ENCODE measurements around the gene DPCD. TPM values are rescaled to one million over a fixed set of nuclear protein-coding genes. Genes with fewer than 3 reads are reported as not detected.

Gene DPCD
- total RNA-seq, 4 donors from 2014 or later = 8.2 to 15.7 (median 13.5) TPM; not detected in 1

DNA sequence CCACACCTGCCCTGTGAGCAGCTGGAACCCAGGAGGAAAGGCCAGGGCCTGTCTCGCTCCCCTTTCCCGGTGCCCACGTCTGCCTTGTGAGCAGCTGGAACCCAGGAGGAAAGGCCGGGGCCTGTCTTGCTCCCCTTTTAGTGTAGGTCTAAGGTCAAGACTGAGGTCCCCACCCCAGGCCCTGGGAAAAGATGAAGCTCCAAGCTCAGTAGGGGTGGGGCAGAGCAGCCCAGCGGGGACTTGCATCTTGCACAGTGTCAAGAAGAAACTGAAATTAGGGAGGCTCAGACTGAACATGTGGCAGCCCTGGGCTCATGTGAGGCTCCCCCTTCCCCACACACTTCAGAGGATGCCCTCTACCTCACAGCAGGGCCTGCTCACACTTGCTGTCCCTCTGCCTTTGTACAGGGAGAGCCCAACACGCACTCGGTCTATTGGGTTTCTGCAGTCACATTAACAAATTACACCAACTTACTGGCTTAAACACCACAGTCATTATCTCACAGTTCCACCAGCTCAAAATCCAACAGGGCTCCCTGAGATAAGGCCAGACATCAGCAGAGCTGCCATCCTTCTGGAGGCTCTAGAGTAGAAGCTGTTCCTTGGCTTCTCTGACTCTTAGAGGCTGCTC, 12.4 kb upstream of the DPCD start:
- in situ Hi-C loops (cut with MboI; ENCODE audit: low pct_ligation_motif_present in 1 of 4, low pct_unique_long_range_greater_than_20kb in 1 of 4, low sequenced_read_pairs in 3 of 4) = no loop called here
- Histone ChIP-seq H3K4me3 (no peak overlapping the region), H3K36me3 (peaks cover 0 to 3% (median 0%) of the 10 kb centered on the region in 4 donors), H3K27me3 (no peaks in the 10 kb centered on the region), H3K4me1 (peaks cover 1 to 4% (median 2%) of the 10 kb centered on the region in 4 donors), H3K27ac (no peak overlapping the region), H3K9me3 (no peaks in the 10 kb centered on the region)
- no peak for DNase-seq
- intact Hi-C loops (cut with DNase I; ENCODE audit: low total_unique reads) = no loop called here
- 85 to 100% methylated on average over 2 to 7 of the region's 7 CpGs for WGBS, 2 donors (ENCODE audit: low coverage in 1 of 2)
- no peak for TF ChIP-seq EP300 (IDR thresholded peaks at IDR 0.05; ENCODE audit: low read depth)
- TF ChIP-seq POLR2A (IDR thresholded peaks at IDR 0.05) = no peak
- no peak for TF ChIP-seq POLR2AphosphoS5 (IDR thresholded peaks at IDR 0.05)
- no peak for TF ChIP-seq CTCF (IDR thresholded peaks at IDR 0.05)

- H3K9me3 ChIP-seq = no peaks in the 10 kb centered on the region
- DNase-seq = no peak
- no peaks in the 10 kb centered on the region for H3K4me1 ChIP-seq
- no peaks in the 10 kb centered on the region for H3K27me3 ChIP-seq
- intact Hi-C loops (cut with DNase I; ENCODE audit: low total_unique reads) = no loop called here
- H3K27ac ChIP-seq = no peak overlapping the region
- TF ChIP-seq POLR2AphosphoS5 (IDR thresholded peaks at IDR 0.05) (no peak), POLR2A (IDR thresholded peaks at IDR 0.05) (no peak), CTCF (IDR thresholded peaks at IDR 0.05) (no peak), EP300 (IDR thresholded peaks at IDR 0.05; ENCODE audit: low read depth) (no peak)
- in situ Hi-C loops (cut with MboI; ENCODE audit: low pct_ligation_motif_present in 1 of 4, low pct_unique_long_range_greater_than_20kb in 1 of 4, low sequenced_read_pairs in 3 of 4) = no loop called here
- no peak overlapping the region for H3K4me3 ChIP-seq
- peaks cover 0 to 3% (median 0%) of the 10 kb centered on the region in 4 donors for H3K36me3 ChIP-seq
- WGBS, 2 donors (ENCODE audit: low coverage in 1 of 2) = 84 to 95% methylated on average over 2 to 7 of the region's 7 CpGs
Observed at GRCh38 chr10:101576211-101576863, 11.8 kb upstream of the DPCD start.

DNA sequence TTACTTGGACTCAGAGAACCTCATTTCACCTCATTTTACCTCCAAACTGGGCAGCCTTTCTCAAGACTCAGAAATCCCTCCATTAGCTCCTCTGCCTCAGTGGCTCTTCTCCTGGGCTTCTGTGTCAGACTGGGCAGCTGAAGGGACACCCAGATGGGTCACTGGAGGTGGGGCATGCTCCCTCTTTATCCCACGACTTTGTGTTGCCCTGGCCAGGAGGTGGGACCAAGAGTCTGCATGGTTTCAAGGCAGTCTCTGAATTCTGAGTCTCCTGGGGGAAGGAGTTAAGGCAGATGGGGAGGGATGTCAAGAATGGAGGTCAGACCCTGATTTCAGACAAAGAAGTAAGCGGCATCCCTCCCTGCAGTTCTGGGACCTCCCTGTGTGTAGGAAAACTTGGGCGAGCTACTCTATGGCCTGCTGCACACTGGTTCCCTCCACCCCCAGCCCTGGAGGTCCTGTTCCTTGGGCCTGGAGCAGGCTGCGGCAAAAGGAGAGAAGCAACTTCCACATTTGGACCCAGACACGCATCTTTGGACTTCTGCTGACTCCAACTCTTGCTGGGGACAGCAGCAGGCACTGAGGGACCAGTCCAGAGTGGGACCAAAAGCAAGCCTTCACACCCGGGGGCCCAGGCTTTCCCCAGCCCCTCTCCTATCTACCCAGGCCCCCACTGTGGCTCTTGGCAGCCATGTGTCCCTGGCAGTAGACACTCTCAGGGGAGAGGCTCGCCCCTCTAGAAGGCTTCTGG, 10.8 kb upstream of the DPCD start:
- WGBS, 2 donors (ENCODE audit: low coverage in 1 of 2) = 92% methylated on average over 7 of the region's 7 CpGs; no CpG with 5 or more reads in 1 of the 2 donors
- Histone ChIP-seq H3K27me3 (no peaks in the 10 kb centered on the region), H3K4me1 (no peaks in the 10 kb centered on the region), H3K9me3 (no peaks in the 10 kb centered on the region), H3K27ac (no peak overlapping the region), H3K36me3 (peaks cover 0 to 3% (median 0%) of the 10 kb centered on the region in 4 donors), H3K4me3 (no peak overlapping the region)
- intact Hi-C loops (cut with DNase I; ENCODE audit: low total_unique reads) = no loop called here
- no peak for DNase-seq
- in situ Hi-C loops (cut with MboI; ENCODE audit: low pct_ligation_motif_present in 1 of 4, low pct_unique_long_range_greater_than_20kb in 1 of 4, low sequenced_read_pairs in 3 of 4) = no loop called here
- no peak for TF ChIP-seq POLR2A (IDR thresholded peaks at IDR 0.05)
- no peak for TF ChIP-seq EP300 (IDR thresholded peaks at IDR 0.05; ENCODE audit: low read depth)
- TF ChIP-seq POLR2AphosphoS5 (IDR thresholded peaks at IDR 0.05) = no peak

DNA sequence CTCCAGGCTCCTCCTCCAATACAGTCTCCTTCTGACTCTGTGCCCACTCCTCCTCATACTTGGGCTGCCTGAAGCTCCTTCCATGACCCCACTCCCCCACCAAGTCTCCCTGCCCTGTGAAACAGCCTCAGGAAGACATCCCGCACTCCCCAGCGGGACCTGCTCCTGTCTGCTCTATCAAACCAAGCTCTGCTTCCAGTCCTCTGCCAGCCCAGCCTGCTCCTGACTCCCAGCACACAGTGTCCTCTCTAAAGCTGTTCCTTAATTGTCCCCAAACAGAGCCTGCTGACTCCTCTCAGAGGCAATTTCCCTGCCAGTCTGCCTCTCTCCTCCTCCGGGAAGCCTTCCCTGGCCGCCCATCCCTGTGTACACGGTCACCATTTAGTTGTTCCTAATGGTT, 9.9 kb upstream of the DPCD start:
- Histone ChIP-seq H3K4me1 (no peaks in the 10 kb centered on the region), H3K9me3 (no peaks in the 10 kb centered on the region), H3K4me3 (no peak overlapping the region), H3K27me3 (no peaks in the 10 kb centered on the region), H3K27ac (no peak overlapping the region), H3K36me3 (peaks cover 0 to 3% (median 0%) of the 10 kb centered on the region in 4 donors)
- intact Hi-C loops (cut with DNase I; ENCODE audit: low total_unique reads) = no loop called here
- TF ChIP-seq POLR2AphosphoS5 (IDR thresholded peaks at IDR 0.05) = no peak
- TF ChIP-seq POLR2A (IDR thresholded peaks at IDR 0.05) = no peak
- no peak for TF ChIP-seq EP300 (IDR thresholded peaks at IDR 0.05; ENCODE audit: low read depth)
- no peak for TF ChIP-seq CTCF (IDR thresholded peaks at IDR 0.05)
- DNase-seq = no peak
- in situ Hi-C loops (cut with MboI; ENCODE audit: low pct_ligation_motif_present in 1 of 4, low pct_unique_long_range_greater_than_20kb in 1 of 4, low sequenced_read_pairs in 3 of 4) = no loop called here
- 80% methylated on average over 5 of the region's 5 CpGs; no CpG with 5 or more reads in 1 of the 2 donors for WGBS, 2 donors (ENCODE audit: low coverage in 1 of 2)
